GM21528 (cell line): ENCODE measurements around the gene METTL13.

Experiments
- ATAC-seq: cut with Tn5 transposase; IDR thresholded peaks from one replicate; pipeline ENCODE4 v1.9.1; 2021; ENCODE audit warnings: mild to moderate bottlenecking, moderate library complexity; ENCODE audit not compliant: unreplicated experiment, low FRiP score

METTL13 gene

DNA sequence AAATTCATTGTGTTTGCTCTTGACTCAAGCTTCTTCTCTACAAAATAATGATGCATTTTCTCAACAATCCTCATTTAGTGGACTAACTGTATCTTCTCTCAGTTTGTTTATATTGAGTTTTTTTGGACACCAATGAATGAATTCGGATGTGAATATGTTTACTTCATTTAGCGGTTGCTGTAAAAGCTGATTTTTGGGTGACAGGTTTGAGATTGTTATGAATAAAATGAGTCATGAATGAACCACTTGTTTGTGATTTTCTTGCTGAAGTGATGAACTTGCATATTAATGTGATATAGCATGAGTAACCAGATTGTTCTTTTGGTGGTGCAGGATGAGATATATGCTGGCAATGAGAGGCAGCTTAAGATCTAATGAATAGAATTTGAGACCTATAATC, 62.9 kb downstream of the METTL13 start:
- ATAC-seq, result no peak

- ATAC-seq, result no peak
Measured at GRCh38 chr1:171845998-171846397, 64.5 kb downstream of the METTL13 start.
